Lower lobe of right lung (tissue), 2 donors: ENCODE results near the gene SLC12A6. TPM values are rescaled to one million over a fixed set of nuclear protein-coding genes. Genes with fewer than 3 reads are reported as not detected.

Experiments
- ATAC-seq, 2 donors: fragments of 200-7000 bp; cut with Tn5 transposase; one replicate each; pipeline ENCODE4 v1.9.1; 2020 to 2022; ENCODE audit warnings: mild to moderate bottlenecking in 2 of 2, moderate library complexity in 2 of 2
- DNase-seq: peaks from one replicate; pipeline ENCODE4 v3.0.0-alpha.2; 2020
- H3K27ac ChIP-seq: fragments of 200-600 bp; one replicate; pipeline ENCODE4 v1.8.0; 2022
- H3K27me3 ChIP-seq: fragments of 200-600 bp; one replicate; pipeline ENCODE4 v1.8.0; 2022; ENCODE audit warnings: low read depth
- H3K36me3 ChIP-seq: fragments of 200-600 bp; one replicate; pipeline ENCODE4 v1.8.0; 2022; ENCODE audit warnings: mild to moderate bottlenecking
- H3K4me1 ChIP-seq: fragments of 200-600 bp; one replicate; pipeline ENCODE4 v1.8.0; 2022
- H3K4me3 ChIP-seq: fragments of 200-600 bp; one replicate; pipeline ENCODE4 v1.8.0; 2022; ENCODE audit warnings: mild to moderate bottlenecking
- H3K9me3 ChIP-seq: fragments of 200-600 bp; one replicate; pipeline ENCODE4 v1.8.0; 2022
- CTCF ChIP-seq: fragments of 200-600 bp; IDR thresholded peaks from one replicate; pipeline ENCODE4 v1.8.0; 2022; ENCODE audit warnings: antibody characterized with exemption, mild to moderate bottlenecking
- intact Hi-C: fragments of 100-400 bp; cut with DNase I; formaldehyde crosslinking; loops from one replicate; pipeline ENCODE4 v1.11.0; 2022
- total RNA-seq: library from RNA; stranded (reverse); fragmentation: NEBNext Ultra II Directional; extraction: Animal tissue kit (Norgen Biotek cat#: 25700); gene quantifications from one replicate; pipeline ENCODE4 v1.2.1, GENCODE V29; 2021
- donor health status: DM: no; HTN: yes; CAD: no; lungs with severe emphysema.

The SLC12A6 gene
- total RNA-seq, 1 donor from 2014 or later, result 59.7 TPM

GRCh38 chr15:34336991-34337556 is 507 bp downstream of the SLC12A6 start:
- Histone ChIP-seq H3K27ac (peak overlapping the region; percentile 92), H3K4me3 (peak overlapping the region; percentile 67), H3K27me3 (no peaks in the 10 kb centered on the region), H3K36me3 (peaks cover 29% of the 10 kb centered on the region), H3K4me1 (peaks cover 56% of the 10 kb centered on the region), H3K9me3 (no peaks in the 10 kb centered on the region)
- ATAC-seq (peak; percentile 0 to 42), DNase-seq (no peak)
- intact Hi-C loops, result no loop called here
- TF ChIP-seq CTCF, result no peak

DNA sequence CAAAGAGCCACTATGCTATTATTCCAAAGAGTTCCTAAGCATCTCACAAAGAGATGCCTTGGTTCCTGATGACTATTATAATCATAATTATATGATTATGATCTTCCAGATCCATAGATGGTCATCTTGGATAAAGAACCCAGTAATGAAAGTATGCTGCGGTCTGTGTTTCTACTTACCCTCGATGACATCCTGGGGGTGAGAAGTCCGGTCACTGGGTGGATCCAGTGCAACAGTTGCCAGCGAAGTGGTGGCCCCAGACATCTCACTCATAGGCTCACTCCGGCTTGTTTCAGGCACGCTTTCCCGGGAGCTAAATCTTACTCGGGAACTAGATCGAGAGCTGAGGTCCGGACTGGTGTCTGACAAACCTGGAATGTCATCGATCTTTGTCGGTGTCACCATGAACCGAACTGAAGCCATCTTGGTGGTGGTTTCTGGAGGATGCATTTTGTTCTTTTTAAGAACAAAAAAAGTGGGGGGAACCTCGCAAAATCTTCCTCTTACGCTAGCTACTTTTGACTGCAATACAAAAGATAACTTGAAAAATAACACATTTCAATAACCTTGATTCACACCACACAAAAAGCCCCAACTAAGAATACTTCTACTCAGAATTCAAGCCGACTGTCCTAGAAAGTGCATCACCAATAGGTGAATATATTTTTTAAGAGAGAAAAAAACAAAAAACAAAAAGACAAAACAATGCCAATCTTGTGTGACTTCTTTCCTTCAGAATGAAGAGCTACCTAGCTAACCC is 1.2 kb downstream of the SLC12A6 start:
- intact Hi-C loops, result no loop called here
- Histone ChIP-seq H3K4me1 (peaks cover 56% of the 10 kb centered on the region), H3K27ac (peak overlapping the region; percentile 92), H3K4me3 (peak overlapping the region; percentile 67), H3K9me3 (no peaks in the 10 kb centered on the region), H3K27me3 (no peaks in the 10 kb centered on the region), H3K36me3 (peaks cover 24% of the 10 kb centered on the region)
- no peak for TF ChIP-seq CTCF
- ATAC-seq (no peak), DNase-seq (peak; percentile 56)

DNA sequence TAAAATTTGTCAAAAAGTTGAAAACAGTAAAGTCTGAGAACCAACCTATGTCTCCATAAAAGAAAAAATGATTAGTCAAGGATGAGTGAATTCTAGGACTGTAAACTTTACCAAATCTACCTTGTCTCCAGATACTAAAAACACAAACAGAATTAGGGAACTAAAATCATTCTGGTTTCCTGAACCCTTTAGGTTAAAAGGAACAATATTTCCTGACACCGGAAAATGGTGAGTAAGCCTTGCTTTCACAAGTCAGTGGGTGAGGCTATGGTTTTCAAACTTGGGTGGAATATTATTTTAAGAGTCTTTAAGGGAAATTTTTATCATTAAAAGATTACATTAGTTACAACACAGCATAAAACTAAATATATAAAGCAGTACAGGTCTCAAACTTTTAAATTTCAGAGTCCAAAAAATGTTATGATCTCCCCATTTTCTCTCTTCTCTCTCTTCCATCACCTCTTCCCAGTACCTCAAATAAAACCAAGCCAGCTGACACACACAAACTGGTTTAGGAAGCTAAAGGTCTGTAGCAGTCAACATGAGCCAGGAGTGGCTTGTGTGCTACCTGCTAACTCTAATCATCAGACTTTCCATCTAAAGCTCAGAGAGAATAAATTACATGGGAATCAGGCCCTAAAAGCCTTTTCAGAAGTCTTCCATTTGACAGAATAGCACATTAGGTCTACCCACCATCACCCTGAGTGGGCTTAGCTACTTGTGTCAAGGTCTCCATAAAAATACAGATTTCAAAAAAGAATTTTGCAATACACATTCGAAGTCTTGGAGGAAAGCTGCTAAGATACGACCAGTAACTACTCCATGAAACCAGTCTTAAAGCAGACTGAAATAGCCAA is 2.2 kb downstream of the SLC12A6 start:
- Histone ChIP-seq H3K27me3 (no peaks in the 10 kb centered on the region), H3K36me3 (peaks cover 14% of the 10 kb centered on the region), H3K27ac (peak overlapping the region; percentile 92), H3K9me3 (no peaks in the 10 kb centered on the region), H3K4me1 (peaks cover 53% of the 10 kb centered on the region), H3K4me3 (peak overlapping the region; percentile 67)
- DNase-seq (no peak), ATAC-seq (no peak)
- intact Hi-C loops, result no loop called here
- TF ChIP-seq CTCF, result no peak

- DNase-seq, result no peak
- Histone ChIP-seq H3K27ac (peak overlapping the region; percentile 92), H3K27me3 (no peaks in the 10 kb centered on the region), H3K9me3 (no peaks in the 10 kb centered on the region), H3K4me1 (peaks cover 49% of the 10 kb centered on the region), H3K4me3 (peak overlapping the region; percentile 67), H3K36me3 (peaks cover 7% of the 10 kb centered on the region)
- ATAC-seq, result no peak
- TF ChIP-seq CTCF, result no peak
- intact Hi-C loops, result no loop called here
Measured at GRCh38 chr15:34334672-34335071, 2.9 kb downstream of the SLC12A6 start.

- no peak for TF ChIP-seq CTCF
- ATAC-seq, result no peak
- Histone ChIP-seq H3K27ac (peak overlapping the region; percentile 92), H3K27me3 (no peaks in the 10 kb centered on the region), H3K36me3 (no peaks in the 10 kb centered on the region), H3K9me3 (no peaks in the 10 kb centered on the region), H3K4me1 (peaks cover 37% of the 10 kb centered on the region), H3K4me3 (no peak overlapping the region)
- DNase-seq, result no peak
- intact Hi-C loops, result no loop called here
Measured at GRCh38 chr15:34332553-34333120, 4.9 kb downstream of the SLC12A6 start.
